Retina (tissue), 1 donor: ENCODE results near the gene LIMS2.

Source experiments
- DNase-seq: peaks from one replicate; pipeline ENCODE4 v3.0.0-alpha.2; 2016

Gene LIMS2, protein sequence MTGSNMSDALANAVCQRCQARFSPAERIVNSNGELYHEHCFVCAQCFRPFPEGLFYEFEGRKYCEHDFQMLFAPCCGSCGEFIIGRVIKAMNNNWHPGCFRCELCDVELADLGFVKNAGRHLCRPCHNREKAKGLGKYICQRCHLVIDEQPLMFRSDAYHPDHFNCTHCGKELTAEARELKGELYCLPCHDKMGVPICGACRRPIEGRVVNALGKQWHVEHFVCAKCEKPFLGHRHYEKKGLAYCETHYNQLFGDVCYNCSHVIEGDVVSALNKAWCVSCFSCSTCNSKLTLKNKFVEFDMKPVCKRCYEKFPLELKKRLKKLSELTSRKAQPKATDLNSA

DNA sequence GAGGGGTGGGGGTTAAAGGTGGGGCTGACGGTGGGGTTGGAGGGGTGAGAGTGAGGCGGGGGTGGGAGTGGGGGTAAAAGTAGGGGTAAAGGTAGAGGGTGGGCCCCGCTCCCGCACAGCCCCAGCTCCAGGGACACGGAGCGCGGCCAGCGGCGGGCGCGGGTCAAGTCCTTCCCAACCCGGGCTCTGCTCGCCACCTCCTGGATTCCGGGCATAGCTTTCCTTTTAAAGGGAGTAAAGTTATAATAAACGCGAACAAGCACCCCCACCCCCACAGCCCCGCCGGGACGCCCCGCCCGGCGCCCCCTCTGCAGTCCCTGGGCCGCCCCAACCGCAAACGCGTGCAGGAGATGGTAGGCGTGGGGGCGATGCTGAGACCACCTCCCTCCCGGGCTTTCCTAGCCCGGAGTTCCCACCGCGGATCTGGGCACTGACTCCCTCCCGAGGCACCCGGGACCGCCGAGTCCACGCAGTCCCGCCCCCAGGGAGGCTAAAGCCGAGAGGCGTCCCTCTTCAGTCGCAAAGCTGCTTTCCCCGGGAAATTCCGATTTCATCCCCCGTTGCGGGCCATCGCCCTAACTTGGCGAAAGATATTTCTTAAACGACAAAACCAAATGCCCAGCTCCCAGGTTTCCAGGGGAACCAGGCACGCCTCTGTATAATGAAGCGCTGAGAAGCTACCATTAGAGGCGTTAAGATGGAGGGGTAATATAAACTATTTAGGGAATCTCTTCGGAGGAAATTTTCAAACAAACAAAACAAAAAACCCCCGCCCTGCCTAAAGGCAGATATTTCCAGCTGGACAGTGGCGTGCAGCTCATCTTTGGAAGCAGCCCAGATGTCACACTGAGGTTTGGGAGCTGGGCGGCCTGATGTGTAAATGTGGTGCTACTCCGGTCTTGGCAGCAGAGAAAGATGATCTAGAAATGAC is at the start of gene LIMS2:
LIMS2 (minus strand) TSS at position 200 of the 931 bp plus-strand sequence. CDS start 506 bp downstream, outside the sequence.
- DNase-seq: peak; percentile 56

DNA sequence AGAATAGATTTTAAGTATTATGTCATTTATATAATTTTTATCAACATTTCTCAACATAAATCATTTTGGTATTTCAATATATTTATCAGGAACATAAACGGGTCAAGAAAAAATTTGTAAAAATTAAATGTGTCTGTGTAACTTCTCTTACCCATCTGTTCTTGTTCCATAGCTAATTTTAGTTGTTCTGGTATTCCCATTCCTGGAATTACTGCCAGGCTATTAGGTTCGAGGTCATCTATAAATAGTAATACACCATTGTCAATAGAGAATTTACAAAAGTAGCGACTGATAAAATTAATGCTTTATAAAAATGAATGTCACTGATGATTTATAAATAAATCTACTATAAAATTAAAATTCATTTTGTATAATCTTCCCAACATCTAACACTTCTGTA is 47.5 kb upstream of the LIMS2 start:
- DNase-seq: no peak

DNA sequence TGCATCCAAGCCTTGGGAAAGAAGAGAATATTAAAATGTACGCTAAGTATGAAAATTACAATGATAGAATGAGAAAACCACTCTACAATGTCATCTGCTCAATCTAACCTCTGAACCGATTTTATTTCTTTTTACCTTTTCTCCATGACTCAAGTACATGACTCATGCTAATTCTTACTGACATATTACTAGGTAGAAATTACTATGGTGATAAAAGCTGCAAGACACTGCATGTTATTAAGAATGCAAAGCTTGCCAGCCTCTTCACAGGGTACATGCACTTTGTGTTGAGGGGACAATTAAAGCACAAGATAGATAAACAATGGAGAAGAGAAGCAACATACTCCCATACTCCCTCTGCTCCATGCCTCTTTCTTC is 46.6 kb upstream of the LIMS2 start:
- no peak for DNase-seq

DNA sequence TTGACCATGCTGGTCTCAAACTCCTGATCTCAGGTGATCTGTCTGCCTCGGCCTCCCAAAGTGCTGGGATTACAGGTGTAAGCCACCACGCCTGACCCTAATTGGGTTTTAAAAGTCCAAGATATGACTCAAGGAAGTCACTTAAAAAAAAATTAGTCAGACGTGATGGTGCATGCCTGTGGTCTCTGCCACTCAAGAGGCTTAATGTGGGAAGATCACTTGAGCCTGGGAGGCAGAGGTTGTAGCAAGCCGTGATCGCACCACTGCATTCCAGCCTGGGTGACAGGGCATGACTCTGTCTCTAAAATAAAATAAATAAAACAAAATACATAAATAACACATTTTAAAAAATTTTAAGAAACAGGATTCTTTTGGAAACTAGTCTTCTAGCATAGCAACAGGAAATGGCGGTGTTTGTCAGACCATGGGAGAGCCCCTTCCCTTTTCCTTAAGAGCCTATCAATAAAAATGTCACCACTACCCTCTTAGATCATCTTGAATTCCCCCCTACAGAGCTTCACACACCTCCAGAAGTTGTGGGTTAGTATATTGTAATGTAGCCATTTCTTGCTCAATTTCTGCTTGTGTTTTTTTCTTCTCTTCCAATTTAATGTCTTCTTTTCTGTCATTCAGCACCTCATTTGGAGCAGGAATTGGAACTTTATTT is 46.1 kb upstream of the LIMS2 start:
- DNase-seq: no peak

DNA sequence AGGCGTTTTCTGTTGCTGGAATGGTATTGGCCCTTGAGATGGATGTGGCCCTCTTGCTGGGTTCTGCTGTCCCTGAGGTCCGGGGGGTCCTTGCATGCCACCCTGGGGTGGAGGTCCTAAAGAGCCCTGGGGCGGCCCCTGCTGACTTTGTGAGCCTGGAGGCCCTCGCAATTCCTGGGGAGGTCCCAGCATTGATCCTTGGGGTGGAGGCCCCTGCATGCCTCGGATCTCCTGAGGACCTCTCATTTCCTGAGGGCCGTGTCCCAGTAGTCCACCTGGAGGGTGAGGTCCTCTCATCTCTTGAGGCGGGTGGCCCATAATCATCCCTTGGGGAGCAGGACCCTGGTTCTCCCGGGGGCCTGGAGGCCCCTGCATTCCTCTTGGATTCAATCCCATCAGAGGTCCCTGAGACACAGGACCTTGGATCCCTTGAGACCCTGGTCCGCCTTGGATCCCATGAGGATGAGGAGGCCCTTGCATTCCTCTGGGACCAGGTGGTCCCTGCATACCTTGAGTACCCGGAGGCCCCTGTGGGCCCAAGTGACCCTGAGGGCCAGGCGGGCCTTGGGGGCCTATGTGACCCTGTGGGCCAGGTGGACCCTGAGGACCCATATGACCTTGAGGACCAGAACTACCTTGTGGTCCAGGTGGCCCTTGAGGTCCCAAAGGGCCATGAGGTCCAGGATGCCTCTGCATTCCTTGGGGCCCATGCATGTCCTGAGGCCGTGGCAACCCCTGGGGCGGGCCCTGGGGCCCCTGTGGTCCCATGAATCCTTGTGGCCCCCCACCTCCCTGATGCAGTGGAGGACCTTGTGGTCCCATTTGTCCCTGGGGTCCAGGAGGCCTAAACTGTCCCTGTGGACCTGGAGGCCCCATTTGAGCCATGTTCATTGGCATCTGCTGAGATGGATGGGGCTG is 44.2 kb upstream of the LIMS2 start:
- no peak for DNase-seq

DNA sequence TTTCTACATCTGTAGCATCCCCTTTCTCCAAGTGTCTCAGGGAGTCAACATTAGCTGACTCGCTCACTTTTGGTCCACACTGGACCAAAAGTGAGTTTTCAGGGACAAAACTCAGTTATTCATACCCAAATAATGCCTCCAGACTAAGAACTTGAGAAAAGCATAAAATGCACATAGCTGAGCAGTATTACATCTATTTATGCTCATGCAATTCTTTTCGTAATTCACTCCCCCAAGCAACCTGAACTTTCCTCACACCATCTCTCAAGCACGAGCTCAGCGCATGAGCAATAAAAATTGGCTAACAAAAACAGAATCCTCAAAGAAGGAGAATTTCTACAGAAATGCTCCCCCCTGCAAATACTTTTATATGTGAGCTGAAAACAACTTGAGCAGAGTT is 42.9 kb upstream of the LIMS2 start:
- no peak for DNase-seq

DNA sequence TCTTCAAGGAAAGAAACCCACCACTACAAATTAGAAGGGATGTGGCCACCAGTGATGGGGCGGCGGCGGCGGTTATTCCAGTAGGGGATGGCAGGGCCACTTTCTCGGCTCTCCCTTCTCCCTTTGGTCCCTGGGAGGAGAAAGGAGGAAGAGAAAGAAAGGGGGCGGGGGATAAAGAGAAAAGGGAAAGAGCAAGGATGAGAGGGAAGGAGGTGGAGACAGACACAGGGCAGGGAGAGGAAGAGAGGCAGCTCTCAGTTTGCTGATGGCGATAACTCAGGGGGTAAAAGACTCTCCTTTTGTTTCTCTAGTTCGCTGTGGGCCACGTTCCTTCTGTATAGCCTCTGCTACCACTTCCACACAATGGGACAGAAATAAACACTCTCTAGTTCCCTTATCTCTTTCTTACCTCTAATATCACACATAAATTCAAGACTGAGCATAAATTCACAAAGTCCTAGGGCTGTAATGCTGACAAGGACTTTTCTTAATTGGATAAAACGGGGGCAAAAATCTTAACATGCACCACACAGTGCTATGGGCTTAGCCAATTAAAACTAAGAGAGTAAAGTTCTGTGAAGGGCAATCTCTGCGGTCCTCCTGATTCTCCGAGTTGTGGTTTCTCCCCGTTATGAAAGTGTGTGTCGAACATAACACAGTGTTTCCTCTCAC is 40.6 kb upstream of the LIMS2 start:
- DNase-seq: no peak

DNA sequence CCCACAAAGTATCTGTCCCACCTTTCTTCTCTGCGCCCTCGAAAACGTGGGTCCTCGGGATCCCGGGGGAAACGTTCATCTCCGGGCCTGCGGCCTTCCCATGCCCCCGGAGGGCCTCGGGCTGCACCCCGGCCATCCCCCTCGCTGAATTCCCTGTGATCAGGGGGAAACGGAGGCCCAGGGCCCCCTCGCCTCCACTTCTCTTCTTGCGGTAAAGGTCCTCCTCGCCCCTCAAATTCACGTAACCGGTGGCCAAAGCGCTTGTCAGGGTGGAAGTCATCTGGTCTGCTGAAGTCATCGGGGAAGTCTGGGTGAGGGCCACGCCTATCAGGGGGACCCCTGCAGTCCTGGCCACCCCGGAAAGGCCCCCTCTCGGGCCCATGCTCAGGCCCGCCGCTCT is 38.2 kb upstream of the LIMS2 start:
- DNase-seq: no peak

DNA sequence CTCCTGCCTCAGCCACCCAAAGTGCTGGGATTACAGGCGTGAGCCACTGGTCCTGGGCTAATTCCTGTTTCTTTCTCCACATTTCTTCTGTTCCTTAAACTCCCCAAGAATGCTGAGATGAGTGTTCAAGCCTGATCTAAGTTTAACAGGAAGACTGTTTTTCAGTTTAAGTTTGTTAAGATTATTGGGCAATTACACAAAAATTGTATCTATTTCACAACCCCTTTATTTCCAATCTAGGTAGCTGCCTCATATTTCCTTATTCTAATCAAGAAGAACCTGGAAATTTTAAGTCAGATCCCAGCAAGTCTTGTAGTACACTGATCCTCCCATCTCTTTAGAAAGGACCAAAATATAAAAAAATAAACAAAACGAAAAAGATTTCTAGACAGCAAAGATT is 37.7 kb upstream of the LIMS2 start:
- no peak for DNase-seq

DNA sequence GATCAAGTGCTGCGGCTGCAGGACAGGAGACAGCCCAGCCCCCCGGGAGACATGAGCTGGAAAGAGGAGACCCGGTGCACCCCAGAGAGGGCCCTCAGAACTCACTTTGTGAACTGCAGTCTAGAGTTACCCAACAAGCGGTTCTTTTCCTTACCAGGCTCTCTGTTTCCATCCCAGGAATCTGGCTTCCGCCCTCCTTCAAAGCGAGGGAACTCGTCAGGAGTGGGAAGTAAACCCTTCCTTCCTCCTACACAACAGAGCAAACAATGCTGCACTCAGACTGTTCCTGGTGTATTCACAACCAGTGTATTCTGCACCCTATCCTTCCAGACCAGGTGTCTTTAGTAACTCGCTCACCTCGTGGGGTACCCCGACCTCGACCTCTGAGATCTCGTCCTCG is 34.0 kb upstream of the LIMS2 start:
- DNase-seq: no peak

DNA sequence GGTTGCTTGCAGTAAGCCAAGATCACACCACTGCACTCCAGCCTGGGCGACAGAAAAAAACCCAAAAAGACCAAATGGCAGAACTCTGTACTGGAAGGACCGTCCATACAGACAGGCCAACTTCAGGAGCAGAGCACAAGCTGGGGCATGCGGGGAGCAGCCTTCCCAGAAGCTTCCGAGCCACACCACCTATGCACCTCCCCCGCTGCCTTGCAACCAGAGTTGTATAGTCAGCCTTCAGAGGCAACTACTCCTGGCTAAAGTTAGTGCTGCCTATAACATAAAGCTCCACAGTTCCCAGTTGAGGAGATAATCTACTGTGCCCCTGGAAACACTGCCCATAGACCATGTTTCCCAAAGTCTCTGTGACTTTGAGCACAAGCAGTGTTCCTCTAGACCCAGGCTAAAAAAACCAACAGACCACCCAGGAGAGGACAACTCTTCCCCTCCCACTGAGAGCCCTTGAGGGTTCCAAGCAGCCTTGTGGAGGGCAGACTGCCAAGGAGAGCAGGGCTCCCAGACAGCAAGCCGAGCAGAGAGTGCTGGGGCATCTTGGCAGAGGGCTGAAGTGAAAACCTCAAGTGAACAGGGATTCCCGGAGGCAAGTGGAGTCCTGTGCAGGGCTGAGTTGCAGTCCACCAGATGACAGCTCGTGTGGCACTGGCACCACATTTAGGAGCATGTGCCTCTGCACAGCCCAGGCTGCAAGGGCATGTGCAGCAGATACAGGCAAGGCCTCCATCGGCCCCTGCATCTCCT is 32.7 kb upstream of the LIMS2 start:
- no peak for DNase-seq

DNA sequence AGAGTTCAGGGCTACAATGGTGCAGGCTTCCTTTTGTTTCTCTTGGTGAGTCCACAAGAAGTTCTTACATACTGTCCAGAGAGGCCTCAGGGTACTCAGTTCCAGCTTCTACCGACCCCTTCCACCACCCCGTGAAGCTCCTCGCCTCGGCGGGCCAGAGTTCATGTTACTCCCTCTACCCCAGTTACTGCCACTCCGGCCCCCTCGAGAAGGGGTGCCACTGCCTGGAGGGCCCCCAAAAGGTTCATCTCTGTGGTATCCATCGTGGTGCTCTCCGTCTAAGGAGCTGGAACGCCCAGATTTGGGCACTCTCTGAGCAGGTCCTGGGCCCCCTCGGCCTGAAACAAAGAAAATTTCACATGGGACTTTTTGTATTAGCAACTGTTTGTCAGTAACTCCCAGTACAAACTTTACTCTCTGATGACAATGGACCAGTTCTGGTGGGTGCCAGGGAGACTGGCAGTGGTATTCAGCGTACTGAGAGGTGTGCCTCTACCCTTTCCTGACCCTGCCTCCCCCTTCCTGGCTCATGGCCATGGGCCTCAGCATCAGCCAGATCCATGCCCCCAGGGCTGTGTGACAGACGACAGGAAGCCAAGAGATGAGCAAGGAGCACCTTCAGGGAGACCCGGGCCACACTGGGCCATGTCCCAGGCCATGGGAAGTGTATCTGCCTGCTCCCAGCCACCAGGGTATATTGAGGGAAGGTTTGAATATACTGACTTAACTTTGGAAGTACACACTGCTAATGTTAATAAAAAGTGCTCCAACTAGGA is 31.1 kb upstream of the LIMS2 start:
- no peak for DNase-seq

DNA sequence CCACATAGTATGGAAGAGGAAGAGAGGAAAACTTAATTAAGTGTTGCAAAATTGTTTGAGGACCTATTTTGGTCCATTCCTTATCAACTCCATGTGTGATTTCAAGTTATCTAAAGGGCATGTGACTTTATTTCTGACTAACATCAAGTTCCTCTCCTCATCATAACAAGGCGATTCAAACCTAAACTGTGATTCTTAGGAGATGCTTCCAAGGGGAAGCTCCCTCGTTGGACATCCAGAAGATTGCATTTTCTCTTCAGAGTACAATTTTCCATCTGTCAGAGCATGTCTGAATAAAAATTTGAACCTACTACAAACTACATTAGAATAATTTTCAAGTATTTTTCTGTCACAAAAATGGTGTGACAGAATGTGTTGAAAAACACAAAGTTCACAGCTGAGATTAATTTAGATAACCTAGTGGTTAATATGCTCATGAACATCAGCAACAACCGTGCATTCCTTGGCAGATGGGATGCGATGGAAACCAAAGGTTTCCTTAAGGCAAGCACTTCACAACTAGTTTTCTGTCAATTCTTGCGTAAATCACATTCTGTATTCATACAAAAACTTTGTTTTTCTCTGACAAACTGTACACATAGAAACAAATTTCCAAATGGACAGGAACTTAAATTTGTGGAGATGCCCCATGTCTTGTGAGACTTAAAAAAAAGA is 30.2 kb upstream of the LIMS2 start:
- no peak for DNase-seq

DNA sequence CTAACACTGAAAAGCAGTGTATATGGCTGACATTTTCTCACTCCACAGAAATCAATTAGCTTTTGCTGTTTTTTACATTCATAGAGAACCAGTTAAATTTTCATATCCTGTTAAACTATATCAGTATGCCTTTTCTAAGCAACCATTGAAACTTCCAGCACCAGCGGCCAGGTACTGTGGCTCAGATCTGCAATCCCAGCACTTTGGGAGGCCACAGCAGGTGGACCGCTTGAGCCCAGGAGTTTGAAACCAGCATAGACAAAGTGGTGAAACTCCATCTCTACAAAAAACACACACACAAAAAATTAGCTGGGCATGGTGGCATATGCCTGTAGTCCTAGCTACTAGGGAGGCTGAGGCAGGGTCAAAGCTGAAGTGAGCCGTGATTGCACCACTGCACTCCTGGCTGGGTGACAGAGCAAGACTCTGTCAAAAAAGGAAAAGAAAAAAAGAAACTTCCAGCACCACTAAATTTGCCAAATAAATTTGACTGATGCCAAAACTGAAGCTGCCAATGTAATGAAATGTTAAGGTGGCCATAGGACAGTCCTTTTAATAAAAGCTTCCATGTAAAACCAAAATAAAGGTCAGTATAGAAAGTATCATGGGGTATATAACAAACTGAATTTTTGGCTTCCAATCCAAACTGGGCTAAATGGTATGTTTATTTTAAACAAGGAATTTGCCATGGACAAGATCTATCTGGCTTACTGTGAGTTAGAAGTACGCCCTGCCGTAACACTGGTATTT is 29.5 kb upstream of the LIMS2 start:
- DNase-seq: no peak

DNA sequence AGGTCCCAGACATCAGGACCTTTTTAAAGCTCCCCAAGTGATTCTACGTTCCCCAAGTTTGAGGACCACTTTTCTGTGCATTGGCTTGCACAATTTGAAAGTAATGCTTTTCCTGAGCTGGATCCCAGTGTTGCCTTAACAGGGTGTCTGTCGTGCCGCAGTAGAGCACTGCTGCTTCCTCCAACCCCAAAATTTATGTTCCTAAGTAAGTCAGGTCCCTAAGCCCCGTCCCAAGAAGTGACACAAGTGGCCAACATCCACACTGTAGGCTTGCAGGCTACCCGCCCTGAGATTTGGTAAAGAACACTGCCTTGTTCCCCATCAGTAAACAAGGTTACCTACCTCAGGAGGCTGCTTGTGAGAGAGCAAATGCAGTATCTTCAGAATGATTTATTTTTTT is 28.0 kb upstream of the LIMS2 start:
- no peak for DNase-seq

DNA sequence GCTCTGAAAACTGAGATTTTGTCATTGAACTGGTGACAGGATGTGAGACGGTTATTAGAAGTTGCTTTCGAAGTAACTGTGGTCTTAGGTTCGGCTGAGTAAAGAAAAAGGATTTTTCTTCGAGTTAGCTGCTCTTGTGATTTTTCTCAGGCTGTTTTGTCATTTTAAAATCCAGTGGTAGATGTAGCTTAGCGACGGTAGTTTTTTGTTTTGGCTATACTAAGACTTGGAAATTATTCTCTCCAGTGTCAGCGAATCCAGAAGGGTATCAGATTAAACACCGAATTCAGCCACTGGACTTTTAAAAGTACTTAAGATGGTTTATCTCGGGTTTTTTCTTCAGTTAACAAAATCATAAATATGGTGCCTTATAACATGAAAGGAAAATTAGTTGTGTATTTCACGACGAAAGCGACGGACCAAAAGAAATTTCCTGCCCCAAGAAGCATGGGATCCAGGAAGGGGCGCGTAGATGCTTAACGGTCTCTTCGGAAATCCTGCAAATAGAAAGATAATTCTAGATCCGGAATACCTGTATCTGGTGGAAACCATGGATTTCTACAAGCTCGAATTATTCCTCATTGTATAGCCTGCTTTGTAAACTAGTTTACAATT is 27.2 kb upstream of the LIMS2 start:
- no peak for DNase-seq

DNA sequence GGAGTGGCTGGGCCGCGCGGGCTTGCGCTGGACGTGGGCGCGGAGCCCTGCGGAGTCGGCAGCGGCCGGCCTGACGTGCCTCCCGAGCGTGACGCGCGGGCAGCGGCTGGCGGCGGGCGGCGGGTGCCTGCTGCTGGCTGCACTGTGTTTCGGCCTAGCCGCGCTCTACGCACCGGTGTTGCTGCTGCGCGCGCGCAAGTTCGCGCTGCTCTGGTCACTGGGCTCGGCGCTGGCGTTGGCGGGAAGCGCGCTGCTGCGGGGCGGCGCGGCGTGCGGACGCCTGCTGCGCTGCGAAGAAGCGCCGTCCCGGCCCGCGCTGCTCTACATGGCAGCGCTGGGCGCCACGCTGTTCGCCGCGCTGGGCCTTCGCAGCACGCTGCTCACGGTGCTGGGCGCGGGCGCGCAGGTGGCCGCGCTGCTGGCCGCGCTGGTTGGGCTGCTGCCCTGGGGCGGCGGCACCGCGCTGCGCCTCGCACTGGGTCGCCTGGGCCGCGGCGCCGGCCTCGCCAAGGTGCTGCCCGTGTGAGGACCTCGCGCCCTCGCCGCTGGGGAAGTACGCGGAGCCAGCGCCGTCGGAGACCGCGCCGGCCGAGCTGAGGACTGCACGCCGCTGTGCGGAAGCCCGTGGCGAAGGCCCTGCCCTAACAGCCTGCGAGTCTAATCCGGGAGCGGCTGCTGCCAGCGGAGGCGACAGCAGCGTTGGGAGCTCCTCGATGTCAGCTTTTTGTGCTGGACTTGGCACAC is 26.5 kb upstream of the LIMS2 start:
- peak; percentile 80 for DNase-seq

DNA sequence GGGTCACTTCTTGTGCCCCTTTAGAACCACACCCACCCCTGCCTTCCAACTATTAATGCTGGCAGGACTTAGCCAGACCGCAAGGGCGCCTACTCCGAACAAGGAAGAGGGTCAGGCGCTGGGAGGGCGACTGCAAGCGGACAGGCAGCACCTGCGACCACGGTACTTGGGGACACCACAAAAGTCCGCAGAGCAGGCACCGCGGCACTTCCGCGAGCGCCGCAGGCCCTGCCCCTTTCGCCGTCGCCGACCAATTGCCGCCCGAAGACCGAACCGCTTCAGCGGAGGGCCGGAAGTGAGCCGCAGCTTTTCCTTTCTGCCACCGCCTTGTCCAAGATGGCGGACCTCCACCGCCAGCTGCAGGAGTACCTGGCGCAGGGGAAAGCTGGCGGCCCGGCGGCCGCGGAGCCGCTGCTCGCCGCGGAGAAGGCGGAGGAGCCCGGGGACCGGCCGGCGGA is 25.9 kb upstream of the LIMS2 start, which contains the start of gene SFT2D3:
SFT2D3 (plus strand) TSS at position 305 of the 458 bp plus-strand sequence; CDS start at position 337, 32 bp downstream.
- DNase-seq: peak; percentile 95
